Astrocyte of the spinal cord (primary cell): Measurements from ENCODE around the gene CEP57.
"Not testable (repeated sequence)": the region's sequence is repeated elsewhere in the genome, so short reads cannot be mapped to it uniquely, and the experiment has no call there.

Experiments
- DNase-seq: peaks from one replicate; pipeline ENCODE4 v3.0.0; 2011; ENCODE audit warnings: low read depth, low spot score
- H3K4me3 ChIP-seq: 2 replicates; pipeline ENCODE4 v1.5.1; 2011; ENCODE audit warnings: low read depth, mild to moderate bottlenecking, low read length, moderate library complexity
- CTCF ChIP-seq: IDR thresholded peaks from 2 replicates; pipeline ENCODE4 v1.5.1; 2012; ENCODE audit warnings: low read depth, mild to moderate bottlenecking, low read length, inconsistent platforms
- in situ Hi-C: cut with HindIII; loops from 2 replicates; pipeline ENCODE4 v1.10.0; 2017; ENCODE audit warnings: low sequenced_read_pairs

CEP57 gene

GRCh38 chr11:95863486-95864140 is 73.3 kb downstream of the CEP57 start:
- no peak overlapping the region for H3K4me3 ChIP-seq
- DNase-seq = peak; percentile 92
- in situ Hi-C loops = no loop called here
- no peak for TF ChIP-seq CTCF

- no peak overlapping the region for H3K4me3 ChIP-seq
- in situ Hi-C loops = no loop called here
- no peak for TF ChIP-seq CTCF
- DNase-seq = no peak
Observed at GRCh38 chr11:95867105-95867504, 76.8 kb downstream of the CEP57 start.

GRCh38 chr11:95870877-95871276 is 80.6 kb downstream of the CEP57 start:
- DNase-seq, H3K4me3 ChIP-seq, in situ Hi-C loops: not testable (repeated sequence)

- no peak overlapping the region for H3K4me3 ChIP-seq
- DNase-seq = peak; percentile 99
- TF ChIP-seq CTCF = no peak
- in situ Hi-C loops = no loop called here
Observed at GRCh38 chr11:95877291-95877690, 87.0 kb downstream of the CEP57 start.
